Lung (tissue), 12 donors: ENCODE results near the gene HIP1R. TPM values are rescaled to one million over a fixed set of nuclear protein-coding genes. Genes with fewer than 3 reads are reported as not detected.
A peak's percentile ranks its signal among the peaks of the same experiment; 100 is the strongest.

Experiments used
- ATAC-seq: fragments of 200-7000 bp; cut with Tn5 transposase; one replicate; pipeline ENCODE4 v1.9.1; 2020; ENCODE audit warnings: moderate number of reproducible peaks; ENCODE audit not compliant: insufficient read depth, low FRiP score
- DNase-seq, 3 donors: peaks; one replicate each; pipeline ENCODE4 v3.0.0-alpha.2; 2013 to 2017
- H3K27ac ChIP-seq, 2 donors: one replicate each; pipeline ENCODE4 v1.5.1; 2013; ENCODE audit warnings: mild to moderate bottlenecking in 2 of 2, moderate library complexity in 2 of 2, control low read depth in 1 of 2, inconsistent platforms in 1 of 2, low read depth in 1 of 2, low read length in 1 of 2
- H3K27me3 ChIP-seq, 3 donors: one replicate each; pipeline ENCODE4 v1.5.1; 2013; ENCODE audit warnings: low read length in 2 of 3; ENCODE audit not compliant: control insufficient read depth in 3 of 3, insufficient read depth in 3 of 3
- H3K36me3 ChIP-seq, 4 donors: one replicate each; pipeline ENCODE4 v1.5.1; 2013; ENCODE audit warnings: low read length in 4 of 4, mild to moderate bottlenecking in 1 of 4, moderate library complexity in 1 of 4; ENCODE audit not compliant: control insufficient read depth in 4 of 4, insufficient read depth in 4 of 4
- H3K4me1 ChIP-seq, 5 donors: one replicate each; pipeline ENCODE4 v1.5.1; 2013; ENCODE audit warnings: low read length in 5 of 5, mild to moderate bottlenecking in 2 of 5, moderate library complexity in 1 of 5; ENCODE audit not compliant: control insufficient read depth in 5 of 5, insufficient read depth in 5 of 5
- H3K4me3 ChIP-seq: one replicate; pipeline ENCODE4 v1.5.1; 2013; ENCODE audit warnings: mild to moderate bottlenecking, control low read depth, moderate library complexity
- H3K9ac ChIP-seq, 2 donors: one replicate each; pipeline ENCODE4 v1.5.1; 2013; ENCODE audit warnings: low read length in 2 of 2, control low read depth in 1 of 2; ENCODE audit not compliant: insufficient read depth in 1 of 2
- H3K9me3 ChIP-seq, 4 donors: one replicate each; pipeline ENCODE4 v1.5.1; 2013; ENCODE audit warnings: low read length in 3 of 4, mild to moderate bottlenecking in 1 of 4, moderate library complexity in 1 of 4; ENCODE audit not compliant: control insufficient read depth in 4 of 4, insufficient read depth in 3 of 4
- CTCF ChIP-seq: IDR thresholded peaks from 2 replicates; pipeline ENCODE4 v1.5.1; 2012; ENCODE audit warnings: mild to moderate bottlenecking; ENCODE audit errors: control extremely low read depth, extremely low read depth
- WGBS, 2 donors: extraction: QIAGEN DNeasy Blood & Tissue Kit; methylation state at CpG; one replicate each; pipeline ENCODE4 v1.1.7; 2013; 5-methylcytosine and 5-hydroxymethylcytosine counted together
- polyA plus RNA-seq, 2 donors: library from polyadenylated mRNA; stranded (reverse); fragments of 200-250 nt; gene quantifications; one replicate each; pipeline ENCODE4 v1.2.1, GENCODE V29; 2013
- total RNA-seq, 2 donors: library from RNA; depleted of rRNA in 1 of 2; stranded (reverse); fragments of >200 nt in 1 of 2; gene quantifications; one replicate each; pipeline ENCODE4 v1.2.1, GENCODE V29; 2014 to 2021
- donor health status: control.
- donor health status: control.
- donor health status: Bipolar disorder and iron deficiency.
- donor health status: healthy.
- donor health status: DM: yes; HTN: yes; CAD: no.

Gene HIP1R
- total and polyA plus RNA-seq, 4 donors = 33.8 to 56.3 (median 35.4) TPM

DNA sequence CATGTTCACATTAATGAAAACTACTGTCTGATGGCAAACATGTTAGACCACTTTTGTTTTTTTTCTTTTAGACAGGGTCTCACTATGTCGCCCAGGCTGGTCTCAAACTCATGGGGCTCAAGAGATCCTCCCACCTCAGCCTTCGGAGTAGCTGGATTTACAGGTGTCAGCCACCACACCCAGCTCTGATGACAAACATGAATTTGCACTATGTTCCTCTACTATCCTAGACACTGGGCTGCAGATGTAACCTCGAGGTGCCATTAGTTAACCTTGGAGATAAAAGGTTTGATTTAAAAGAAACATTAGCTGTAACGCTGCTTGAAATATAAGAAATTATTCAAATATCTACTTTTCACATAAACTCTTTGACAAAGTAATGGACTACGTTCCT lies 52.6 kb downstream of the HIP1R start:
- DNase-seq = no peak
- 54 to 65% methylated on average over 5 of the region's 5 CpGs for WGBS, 2 donors
- Histone ChIP-seq H3K4me1 (peaks cover 24 to 36% (median 35%) of the 10 kb centered on the region in 5 donors), H3K9ac (no peak overlapping the region), H3K27ac (peak overlapping the region; percentile 73 to 90), H3K4me3 (no peak overlapping the region), H3K27me3 (no peaks in the 10 kb centered on the region), H3K9me3 (no peaks in the 10 kb centered on the region), H3K36me3 (no peaks in the 10 kb centered on the region)
- ATAC-seq = no peak
- no peak for TF ChIP-seq CTCF

DNA sequence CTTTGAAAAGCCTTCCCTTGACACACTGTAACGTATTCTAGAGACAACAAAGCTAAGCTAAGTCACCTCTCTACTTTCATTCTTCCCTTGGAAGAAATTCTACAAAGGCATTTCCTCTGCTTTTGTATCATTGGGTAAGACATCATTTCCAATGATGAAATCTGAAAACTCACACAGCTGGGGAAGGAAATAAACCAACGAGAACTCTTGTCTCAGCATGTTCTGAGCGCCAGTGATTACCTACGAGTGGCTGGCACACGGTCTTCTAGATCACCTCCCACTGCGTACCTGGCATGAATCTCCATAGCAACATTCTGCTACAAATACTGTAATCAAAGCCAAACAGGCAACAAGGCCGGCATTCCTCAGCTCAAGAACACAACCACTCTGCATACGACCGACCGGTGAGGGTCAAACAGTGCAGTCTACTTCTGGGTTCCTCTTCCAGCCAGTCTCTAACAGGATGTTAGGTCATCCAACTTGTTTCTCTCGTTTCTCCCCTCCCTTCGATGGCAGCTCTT lies 53.0 kb downstream of the HIP1R start:
- ATAC-seq = peak; percentile 80
- Histone ChIP-seq H3K27me3 (no peaks in the 10 kb centered on the region), H3K9ac (peak overlapping the region in 1 of 2 donors; percentile 67), H3K4me3 (no peak overlapping the region), H3K4me1 (peaks cover 24 to 39% (median 35%) of the 10 kb centered on the region in 5 donors), H3K27ac (peak overlapping the region; percentile 73 to 98), H3K36me3 (no peaks in the 10 kb centered on the region), H3K9me3 (no peaks in the 10 kb centered on the region)
- peak; percentile 80 to 86 (median 83) for DNase-seq
- no peak for TF ChIP-seq CTCF
- 3 to 7% methylated on average over 12 of the region's 12 CpGs for WGBS, 2 donors

DNA sequence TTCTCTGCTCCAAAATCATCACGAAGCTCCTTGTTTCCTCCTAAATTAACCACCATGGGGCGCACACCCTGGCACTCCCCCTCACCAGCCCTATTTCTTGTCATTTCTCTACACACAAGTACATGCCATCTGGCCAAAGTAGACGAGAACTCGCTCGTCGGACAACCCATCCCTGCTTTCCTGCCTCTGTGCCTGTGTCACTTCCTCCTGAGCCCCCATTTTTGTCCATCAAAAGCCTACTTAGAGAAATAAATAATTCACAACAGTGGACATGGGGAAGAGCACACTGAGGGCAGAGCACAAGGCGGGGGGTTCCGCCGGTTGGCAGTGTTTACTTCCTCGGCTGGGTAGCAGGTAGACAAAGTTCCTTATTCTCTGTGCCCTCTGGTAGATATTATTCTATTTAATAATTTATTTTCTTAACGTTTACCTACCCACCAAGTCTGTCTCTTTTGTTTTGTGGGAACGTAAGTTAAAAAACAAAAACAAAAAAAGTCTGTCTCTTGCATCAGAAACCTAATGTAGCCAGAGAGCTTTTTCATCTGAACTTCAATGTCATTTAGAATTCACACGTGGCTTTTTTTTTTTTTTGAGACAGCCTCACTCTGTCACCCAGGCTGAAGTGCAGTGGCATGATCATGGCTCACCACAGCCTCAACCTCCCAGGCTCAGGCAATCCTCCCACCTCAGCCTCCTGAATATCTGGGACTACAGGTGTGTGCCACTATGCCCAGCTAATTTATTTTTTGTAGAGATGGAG lies 54.7 kb downstream of the HIP1R start:
- Histone ChIP-seq H3K9me3 (no peaks in the 10 kb centered on the region), H3K27ac (peak overlapping the region in 1 of 2 donors; percentile 98), H3K9ac (no peak overlapping the region), H3K4me3 (no peak overlapping the region), H3K4me1 (peaks cover 27 to 52% (median 38%) of the 10 kb centered on the region in 5 donors), H3K27me3 (no peaks in the 10 kb centered on the region), H3K36me3 (no peaks in the 10 kb centered on the region)
- DNase-seq = no peak
- TF ChIP-seq CTCF = no peak
- no peak for ATAC-seq
- WGBS, 2 donors = 29 to 48% methylated on average over 13 of the region's 13 CpGs
